ENCODE measurements around the gene HOXA9. TPM values are rescaled to one million over a fixed set of nuclear protein-coding genes. Genes with fewer than 3 reads are reported as not detected.

Gene HOXA9
- not detected in 2 replicates for total RNA-seq

DNA sequence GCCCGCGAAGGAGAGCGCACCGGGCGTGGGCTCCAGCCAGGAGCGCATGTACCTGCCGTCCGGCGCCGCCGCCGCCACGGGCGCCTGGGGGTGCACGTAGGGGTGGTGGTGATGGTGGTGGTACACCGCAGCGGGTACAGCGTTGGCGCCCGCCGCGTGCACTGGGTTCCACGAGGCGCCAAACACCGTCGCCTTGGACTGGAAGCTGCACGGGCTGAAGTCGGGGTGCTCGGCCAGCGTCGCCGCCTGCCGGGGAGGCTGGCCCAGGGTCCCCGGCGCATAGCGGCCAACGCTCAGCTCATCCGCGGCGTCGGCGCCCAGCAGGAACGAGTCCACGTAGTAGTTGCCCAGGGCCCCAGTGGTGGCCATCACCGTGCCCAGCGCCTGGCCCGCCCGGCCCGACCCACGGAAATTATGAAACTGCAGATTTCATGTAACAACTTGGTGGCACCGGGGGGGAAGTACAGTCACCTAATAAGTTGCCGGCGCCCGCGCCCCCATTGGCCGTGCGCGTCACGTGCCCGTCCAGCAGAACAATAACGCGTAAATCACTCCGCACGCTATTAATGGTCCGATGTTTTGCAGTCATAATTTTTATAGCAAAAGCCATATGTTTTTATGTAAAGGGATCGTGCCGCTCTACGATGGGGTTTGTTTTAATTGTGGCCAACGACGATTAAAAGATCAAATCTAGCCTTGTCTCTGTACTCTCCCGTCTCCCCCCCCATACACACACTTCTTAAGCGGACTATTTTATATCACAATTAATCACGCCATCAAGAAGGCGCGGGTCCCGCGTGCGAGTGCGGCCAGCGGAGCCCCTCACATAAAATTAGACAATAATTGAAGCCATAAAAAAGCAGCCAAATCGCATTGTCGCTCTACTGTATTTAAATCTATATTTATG is at the start of gene HOXA9:
Gene HOXA9 (minus strand): TSS at position 449 of the 907 bp plus-strand sequence. CDS start 80 bp downstream, at position 369.
- intact Hi-C loops (cut with micrococcal nuclease): no loop called here
- H3K4me3 Mint-ChIP-seq: no peak within 1 kb of the TSS
- no peak for DNase-seq (ENCODE audit: low spot score)
- peaks cover 2% of the 10 kb centered on the region for H3K36me3 Mint-ChIP-seq (ENCODE audit: low read depth)
- H3K27me3 Mint-ChIP-seq (ENCODE audit: insufficient read depth): peaks cover 71% of the 10 kb centered on the region
- peak within 1 kb of the TSS; percentile 83 for H3K27ac Mint-ChIP-seq
- H3K9me3 Mint-ChIP-seq: no peaks in the 10 kb centered on the region
- peaks cover 5% of the 10 kb centered on the region for H3K4me1 Mint-ChIP-seq (ENCODE audit: low read depth)

DNA sequence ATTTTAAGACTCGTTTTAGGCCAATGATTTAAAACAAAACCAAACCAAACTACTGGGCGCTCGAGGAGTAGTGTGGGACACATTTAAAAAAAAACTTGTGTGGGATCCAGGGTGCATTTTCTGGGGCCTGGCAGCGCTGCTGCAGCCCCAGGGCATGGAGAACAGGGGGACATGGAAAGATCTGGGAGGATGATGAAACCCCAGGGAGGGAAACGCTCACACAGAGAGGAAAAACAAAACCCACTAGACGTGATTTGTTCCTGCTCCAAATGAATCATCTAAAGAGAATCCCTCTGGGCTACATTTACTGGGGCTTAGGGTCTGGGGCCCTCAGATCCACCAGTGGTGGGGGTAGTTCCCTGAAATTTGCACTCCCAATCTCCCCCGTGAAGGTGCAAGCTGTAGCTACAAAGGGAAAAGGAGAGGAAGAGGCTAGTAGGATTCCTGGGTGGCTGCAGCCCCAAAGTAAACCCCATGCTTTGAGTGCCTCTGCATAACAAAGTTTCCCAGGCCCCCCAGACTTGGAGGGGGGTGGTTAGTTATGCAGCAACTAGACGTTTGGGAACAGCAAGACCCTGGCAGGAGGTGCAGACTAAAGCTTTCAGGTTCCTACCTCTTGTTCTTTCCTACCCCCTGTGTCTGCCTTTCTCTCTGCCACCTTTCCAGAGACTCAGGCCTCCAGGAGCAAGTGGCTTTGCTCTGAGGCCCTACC is 49.1 kb upstream of the HOXA9 start:
- intact Hi-C loops (cut with micrococcal nuclease): loop anchor here (5.0 kb wide), 1 partner anchor 363 kb away; no protein-coding TSS in a partner anchor
- no peaks in the 10 kb centered on the region for H3K4me1 Mint-ChIP-seq (ENCODE audit: low read depth)

DNA sequence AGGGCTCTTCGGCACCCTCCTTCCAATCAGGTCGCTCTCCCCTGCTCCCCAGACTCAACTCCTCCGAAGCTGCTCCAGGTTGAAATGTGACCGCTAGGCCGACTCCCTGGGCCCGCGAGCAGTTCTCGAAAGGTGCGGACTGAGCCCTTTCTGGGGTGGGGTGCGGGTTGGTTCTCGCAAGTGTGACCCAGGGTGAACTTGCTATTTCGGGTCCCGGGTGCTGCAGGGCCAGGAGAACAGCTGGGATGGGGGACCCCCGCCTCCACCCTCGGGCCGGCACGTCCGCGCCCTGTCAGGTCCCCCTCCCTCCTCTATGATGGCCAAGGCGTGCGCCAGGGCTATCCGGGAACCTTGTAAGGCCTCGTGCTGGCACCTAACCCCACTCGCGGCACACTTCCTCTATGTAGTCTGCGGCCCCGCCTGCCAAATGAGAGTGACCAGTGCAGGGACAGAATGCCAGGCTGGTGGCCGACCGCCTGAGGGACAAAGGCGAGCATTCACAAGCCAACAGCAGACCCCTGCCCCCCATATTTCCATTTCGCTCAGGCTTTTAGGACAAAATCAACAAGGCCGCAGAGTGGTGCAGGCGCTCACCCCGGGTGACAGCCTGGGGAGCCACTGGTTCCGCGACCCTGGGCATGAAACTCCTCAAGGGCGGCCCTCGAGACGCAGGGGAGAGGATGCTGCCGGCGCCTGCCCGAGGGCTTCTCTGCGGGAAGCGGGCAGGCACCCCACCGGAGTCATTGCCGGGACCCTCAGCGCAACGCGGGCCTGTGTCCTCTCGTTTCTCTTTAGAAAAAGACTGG is 48.3 kb upstream of the HOXA9 start:
- Mint-ChIP-seq H3K27ac (no peak overlapping the region), H3K27me3 (ENCODE audit: insufficient read depth) (peaks cover 90% of the 10 kb centered on the region), H3K4me1 (ENCODE audit: low read depth) (no peaks in the 10 kb centered on the region), H3K4me3 (no peak overlapping the region), H3K36me3 (ENCODE audit: low read depth) (no peaks in the 10 kb centered on the region), H3K9me3 (no peaks in the 10 kb centered on the region)
- intact Hi-C loops (cut with micrococcal nuclease): loop anchor here (5.0 kb wide), 1 partner anchor 364 kb away; no protein-coding TSS in a partner anchor
- no peak for DNase-seq (ENCODE audit: low spot score)

More for the DNA sequence above, 49.1 kb upstream of the HOXA9 start:
- DNase-seq (ENCODE audit: low spot score): no peak
- Mint-ChIP-seq H3K27me3 (ENCODE audit: insufficient read depth) (peaks cover 90% of the 10 kb centered on the region), H3K4me3 (no peak overlapping the region), H3K27ac (no peak overlapping the region), H3K36me3 (ENCODE audit: low read depth) (no peaks in the 10 kb centered on the region), H3K9me3 (no peaks in the 10 kb centered on the region)

DNA sequence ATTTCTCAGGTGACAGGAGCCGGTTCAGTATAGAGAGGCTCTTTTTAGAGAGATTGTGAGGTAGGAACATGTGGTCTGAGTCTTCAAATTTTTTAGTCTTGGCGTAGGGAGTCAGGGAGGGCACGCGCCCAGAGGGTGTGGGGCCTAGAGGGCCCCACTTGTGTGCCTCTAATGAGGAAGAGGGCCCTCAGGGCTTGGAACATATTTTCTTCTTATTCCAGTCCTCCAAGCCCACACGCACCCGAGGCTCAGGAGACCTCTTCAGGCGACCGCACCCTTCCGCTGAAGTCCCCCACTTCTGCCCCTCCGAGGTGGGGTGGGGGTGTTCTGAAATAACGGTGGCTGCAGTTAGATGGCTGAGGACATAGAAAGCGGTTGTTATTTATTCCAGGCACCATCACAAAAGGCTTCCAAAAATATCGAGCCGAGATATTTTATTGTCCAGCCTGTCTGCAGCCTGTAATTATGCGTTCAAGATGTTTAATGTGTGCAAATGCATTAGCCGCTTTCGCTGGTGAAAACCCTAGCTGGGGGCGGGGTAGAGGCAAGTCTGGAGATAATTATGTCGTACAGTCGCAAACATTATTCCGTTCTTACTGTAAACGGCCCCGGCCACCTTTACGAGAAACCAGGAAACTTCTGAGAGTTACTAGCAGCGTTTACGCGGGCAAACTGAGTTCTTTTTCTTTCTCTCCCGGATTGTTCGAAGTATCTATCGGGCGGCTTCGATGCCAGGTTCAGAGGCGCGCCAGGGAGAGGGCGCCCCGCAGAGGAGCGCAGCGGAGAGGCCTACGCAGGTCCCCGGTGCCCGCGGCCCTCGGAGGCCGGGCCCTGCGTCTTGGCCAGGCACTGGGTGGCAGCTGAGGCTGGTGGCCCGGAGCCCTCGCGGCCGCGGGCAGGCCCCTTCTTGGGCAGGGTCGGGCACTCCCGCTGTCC is 47.4 kb upstream of the HOXA9 start:
- no peak for DNase-seq (ENCODE audit: low spot score)
- Mint-ChIP-seq H3K4me1 (ENCODE audit: low read depth) (no peaks in the 10 kb centered on the region), H3K4me3 (no peak overlapping the region), H3K36me3 (ENCODE audit: low read depth) (no peaks in the 10 kb centered on the region), H3K9me3 (no peaks in the 10 kb centered on the region), H3K27ac (no peak overlapping the region), H3K27me3 (ENCODE audit: insufficient read depth) (peaks cover 90% of the 10 kb centered on the region)
- intact Hi-C loops (cut with micrococcal nuclease): loop anchor here (5.0 kb wide), 1 partner anchor 365 kb away; no protein-coding TSS in a partner anchor

DNA sequence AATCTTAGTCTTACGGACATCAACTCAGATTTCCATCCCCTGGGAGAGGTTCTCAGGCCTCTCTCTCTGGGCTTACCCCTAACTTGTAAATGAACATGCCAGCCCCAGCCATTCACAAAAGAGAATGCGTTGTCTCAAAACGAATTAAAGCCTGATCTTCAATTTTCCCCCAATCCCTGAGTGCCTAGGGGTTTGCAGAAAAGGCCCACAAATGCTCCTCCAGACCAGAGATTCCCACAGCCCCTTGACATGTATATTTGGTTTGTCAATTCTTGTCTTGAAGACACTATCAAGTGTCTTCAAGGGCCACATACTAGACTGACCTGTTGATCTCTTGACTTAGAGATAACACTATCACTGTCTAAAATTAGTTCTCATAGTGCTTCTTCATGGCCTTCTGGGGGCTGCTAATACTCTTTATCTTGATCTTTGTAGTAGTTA is 46.4 kb upstream of the HOXA9 start:
- H3K27ac Mint-ChIP-seq: no peak overlapping the region
- H3K9me3 Mint-ChIP-seq: no peaks in the 10 kb centered on the region
- no peaks in the 10 kb centered on the region for H3K36me3 Mint-ChIP-seq (ENCODE audit: low read depth)
- no peaks in the 10 kb centered on the region for H3K4me1 Mint-ChIP-seq (ENCODE audit: low read depth)
- DNase-seq (ENCODE audit: low spot score): no peak
- peaks cover 91% of the 10 kb centered on the region for H3K27me3 Mint-ChIP-seq (ENCODE audit: insufficient read depth)
- intact Hi-C loops (cut with micrococcal nuclease): loop anchor here (5.0 kb wide), 1 partner anchor 366 kb away; no protein-coding TSS in a partner anchor
- no peak overlapping the region for H3K4me3 Mint-ChIP-seq

DNA sequence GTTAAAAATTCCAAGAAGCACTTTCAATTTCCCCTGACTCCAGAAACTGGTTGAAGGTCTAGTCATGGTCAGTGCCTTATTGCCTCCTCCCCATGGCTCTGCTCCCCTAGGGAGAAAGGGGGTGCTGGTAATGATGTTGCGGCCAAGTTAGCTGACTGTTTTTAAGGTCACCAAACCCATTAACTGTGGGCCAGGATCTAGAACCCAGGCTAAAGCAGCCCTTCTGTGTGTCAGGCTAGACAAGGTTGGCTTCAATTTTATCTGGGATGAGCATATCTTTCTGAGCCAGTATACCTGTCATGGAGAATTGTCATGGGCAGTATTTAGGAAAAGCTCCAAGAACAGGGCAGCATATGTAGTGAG is 45.7 kb upstream of the HOXA9 start:
- intact Hi-C loops (cut with micrococcal nuclease): loop anchor here (5.0 kb wide), 1 partner anchor 366 kb away; no protein-coding TSS in a partner anchor

DNA sequence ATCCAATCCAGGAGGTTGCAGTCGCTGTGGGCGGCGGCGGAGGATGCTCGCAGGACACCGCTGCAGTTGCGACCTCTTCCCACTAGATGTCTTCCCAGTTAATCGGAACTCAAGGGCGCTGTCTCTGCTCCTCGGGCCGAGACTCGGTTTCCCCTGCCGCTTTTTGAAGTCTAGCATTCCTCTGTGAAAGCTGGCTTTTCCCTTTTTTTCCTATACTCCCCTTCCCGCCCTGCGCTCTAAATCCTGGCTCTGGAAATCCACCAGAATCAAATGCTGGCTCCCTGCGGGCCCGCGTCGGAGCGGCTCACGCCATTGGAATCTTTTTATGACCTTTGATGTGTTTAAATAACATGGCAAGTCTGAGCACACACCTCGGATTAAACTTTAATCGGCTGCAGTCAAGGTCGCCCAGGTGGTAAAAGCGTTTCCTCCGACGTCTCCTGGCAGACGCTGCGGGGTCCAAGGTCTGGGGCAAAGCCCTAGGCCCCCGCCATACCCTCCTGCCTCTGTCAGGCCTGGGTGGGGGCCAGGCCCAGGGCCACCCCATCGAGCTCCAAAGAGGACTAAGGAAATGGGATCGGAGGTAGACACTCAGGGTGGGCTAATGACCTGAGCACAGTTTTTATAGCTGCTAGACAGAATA is 45.2 kb upstream of the HOXA9 start:
- intact Hi-C loops (cut with micrococcal nuclease): loop anchor here (1.0 to 5.0 kb wide), 4 partner anchors 11 to 810 kb away; no protein-coding TSS in a partner anchor
- no peak overlapping the region for H3K27ac Mint-ChIP-seq
- peaks cover 91% of the 10 kb centered on the region for H3K27me3 Mint-ChIP-seq (ENCODE audit: insufficient read depth)
- peak overlapping the region; percentile 4 for H3K4me3 Mint-ChIP-seq
- H3K4me1 Mint-ChIP-seq (ENCODE audit: low read depth): no peaks in the 10 kb centered on the region
- DNase-seq (ENCODE audit: low spot score): no peak
- H3K9me3 Mint-ChIP-seq: no peaks in the 10 kb centered on the region
- no peaks in the 10 kb centered on the region for H3K36me3 Mint-ChIP-seq (ENCODE audit: low read depth)

More for the DNA sequence above, 45.7 kb upstream of the HOXA9 start:
- H3K27ac Mint-ChIP-seq: no peak overlapping the region
- no peaks in the 10 kb centered on the region for H3K36me3 Mint-ChIP-seq (ENCODE audit: low read depth)
- no peak for DNase-seq (ENCODE audit: low spot score)
- no peaks in the 10 kb centered on the region for H3K4me1 Mint-ChIP-seq (ENCODE audit: low read depth)
- H3K9me3 Mint-ChIP-seq: no peaks in the 10 kb centered on the region
- no peak overlapping the region for H3K4me3 Mint-ChIP-seq
- H3K27me3 Mint-ChIP-seq (ENCODE audit: insufficient read depth): peaks cover 91% of the 10 kb centered on the region

DNA sequence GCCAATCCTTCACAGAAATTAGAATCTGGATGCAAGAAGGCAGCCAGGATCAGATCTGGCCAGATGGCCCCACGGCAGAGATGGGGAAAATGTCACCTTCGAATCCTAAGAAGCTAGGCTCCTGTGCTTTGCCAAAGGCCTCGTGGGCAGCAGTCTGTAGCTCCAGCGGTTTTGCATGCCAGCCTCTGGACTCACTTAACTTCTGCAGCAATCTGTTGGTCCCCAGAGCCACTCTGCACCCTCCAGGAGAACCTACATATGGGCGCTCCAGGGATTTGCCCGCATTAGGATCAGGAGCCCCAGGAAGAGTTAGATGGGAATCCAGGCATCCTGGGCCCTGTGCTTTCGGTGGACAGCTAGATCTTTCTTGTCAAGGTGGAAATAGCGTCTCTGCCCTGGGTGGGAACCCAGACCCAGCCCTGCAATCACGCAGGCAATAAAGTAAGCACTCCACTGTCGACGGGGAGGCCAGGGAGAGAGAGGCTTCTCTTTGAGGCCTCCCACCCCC is 44.6 kb upstream of the HOXA9 start:
- Mint-ChIP-seq H3K4me3 (no peak overlapping the region), H3K36me3 (ENCODE audit: low read depth) (no peaks in the 10 kb centered on the region), H3K27me3 (ENCODE audit: insufficient read depth) (peaks cover 89% of the 10 kb centered on the region), H3K27ac (no peak overlapping the region), H3K9me3 (no peaks in the 10 kb centered on the region), H3K4me1 (ENCODE audit: low read depth) (no peaks in the 10 kb centered on the region)
- intact Hi-C loops (cut with micrococcal nuclease): loop anchor here (1.0 to 10.0 kb wide), 5 partner anchors 11 to 1745 kb away; partner anchors contain the start of gene TRIL
- no peak for DNase-seq (ENCODE audit: low spot score)

DNA sequence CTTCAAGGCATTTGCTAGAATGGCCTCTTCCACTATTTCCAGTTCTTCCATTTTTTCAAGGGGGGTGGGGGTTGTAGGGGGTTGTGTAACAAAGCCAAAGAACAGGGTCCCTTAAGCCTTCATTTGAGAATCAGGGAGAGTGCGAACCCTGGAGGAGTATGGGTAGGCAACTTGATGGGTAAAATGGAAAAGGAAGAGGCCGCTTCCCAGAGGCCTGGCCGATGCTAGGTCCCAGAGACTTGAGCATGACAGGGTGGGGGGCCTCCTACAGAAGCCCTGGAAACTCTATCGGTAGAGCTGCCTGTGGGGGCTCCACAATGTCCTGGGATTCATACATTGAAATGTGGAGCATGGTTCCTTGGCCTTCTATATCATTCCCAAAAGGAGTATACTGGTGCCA is 43.7 kb upstream of the HOXA9 start:
- intact Hi-C loops (cut with micrococcal nuclease): loop anchor here (10.0 kb wide), 1 partner anchor 1746 kb away; the partner anchor contains the start of gene TRIL
- Mint-ChIP-seq H3K27ac (no peak overlapping the region), H3K4me1 (ENCODE audit: low read depth) (no peaks in the 10 kb centered on the region), H3K9me3 (no peaks in the 10 kb centered on the region), H3K4me3 (no peak overlapping the region), H3K36me3 (ENCODE audit: low read depth) (no peaks in the 10 kb centered on the region), H3K27me3 (ENCODE audit: insufficient read depth) (peaks cover 89% of the 10 kb centered on the region)
- no peak for DNase-seq (ENCODE audit: low spot score)

DNA sequence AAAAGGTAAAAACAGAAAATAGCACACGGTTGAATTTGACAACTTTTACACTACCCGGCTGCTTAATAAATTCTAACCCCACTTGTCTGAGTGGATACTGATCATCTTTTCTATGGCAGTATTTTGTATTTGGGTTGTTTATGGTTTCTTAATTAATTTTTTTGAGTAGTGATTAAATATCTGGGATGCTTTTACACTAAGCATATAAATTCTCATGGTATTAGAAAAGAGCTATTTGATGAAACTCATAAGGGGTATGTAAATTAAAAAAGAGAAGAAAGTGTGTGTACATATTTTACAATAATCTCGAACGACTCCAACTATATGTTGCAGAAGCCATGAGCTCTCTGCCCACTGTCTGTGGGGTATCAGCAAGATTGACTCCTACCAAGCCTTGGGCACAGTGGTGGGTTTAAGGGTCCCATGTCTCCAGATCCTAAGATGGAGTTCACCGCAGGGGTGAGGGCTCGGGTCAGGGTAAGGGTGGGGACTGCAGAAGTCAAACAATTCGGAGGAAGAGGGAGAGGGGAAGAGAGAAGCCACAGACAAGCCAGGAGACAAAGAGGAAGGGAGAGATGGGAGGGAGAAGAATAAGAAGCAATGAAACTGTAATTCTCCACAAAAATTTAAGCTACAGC is 42.1 kb upstream of the HOXA9 start:
- Mint-ChIP-seq H3K4me3 (no peak overlapping the region), H3K27ac (no peak overlapping the region), H3K27me3 (ENCODE audit: insufficient read depth) (peaks cover 89% of the 10 kb centered on the region), H3K9me3 (no peaks in the 10 kb centered on the region), H3K36me3 (ENCODE audit: low read depth) (no peaks in the 10 kb centered on the region), H3K4me1 (ENCODE audit: low read depth) (no peaks in the 10 kb centered on the region)
- DNase-seq (ENCODE audit: low spot score): no peak
- intact Hi-C loops (cut with micrococcal nuclease): loop anchor here (2.0 to 10.0 kb wide), 2 partner anchors 15 to 1747 kb away; partner anchors contain the start of gene TRIL

Data from activated T-helper 1 cell treated with anti-CD3 and anti-CD28 coated beads, Interleukin-12 subunit alpha, Interleukin-12 subunit beta, Interleukin-2, Interleukin-4 antibody, amounts not matched to agents 30 ng/mL and 10 ng/mL and 1 ng/mL, durations not matched to agents 14 hours and 24 hours and 36 hours (primary cell).